ENCODE measurements around the gene C1orf53.

Gene C1orf53

GRCh38 chr1:197954718-197955418 is 52.4 kb downstream of the C1orf53 start:
- no peak overlapping the region for H3K9ac ChIP-seq (ENCODE audit: low read length)
- no peaks in the 10 kb centered on the region for H3K36me3 ChIP-seq (ENCODE audit: control insufficient read depth, insufficient read depth, low read length)
- no peaks in the 10 kb centered on the region for H3K9me3 ChIP-seq (ENCODE audit: control insufficient read depth, low read length)
- no peaks in the 10 kb centered on the region for H3K4me1 ChIP-seq (ENCODE audit: control insufficient read depth, insufficient read depth, low read length)
- H3K27me3 ChIP-seq (ENCODE audit: control insufficient read depth, insufficient read depth, low read length), result no peaks in the 10 kb centered on the region
- H3K4me3 ChIP-seq (ENCODE audit: low read length), result no peak overlapping the region

GRCh38 chr1:197955486-197956394 is 53.3 kb downstream of the C1orf53 start:
- no peaks in the 10 kb centered on the region for H3K4me1 ChIP-seq (ENCODE audit: control insufficient read depth, insufficient read depth, low read length)
- H3K9ac ChIP-seq (ENCODE audit: low read length), result no peak overlapping the region
- H3K4me3 ChIP-seq (ENCODE audit: low read length), result no peak overlapping the region
- H3K27me3 ChIP-seq (ENCODE audit: control insufficient read depth, insufficient read depth, low read length), result no peaks in the 10 kb centered on the region
- H3K36me3 ChIP-seq (ENCODE audit: control insufficient read depth, insufficient read depth, low read length), result no peaks in the 10 kb centered on the region
- H3K9me3 ChIP-seq (ENCODE audit: control insufficient read depth, low read length), result no peaks in the 10 kb centered on the region
